HG03066 (cell line): ENCODE data around the gene RASL11A.
"Not testable (repeated sequence)": the region's sequence is repeated elsewhere in the genome, so short reads cannot be mapped to it uniquely, and the experiment has no call there.

Experiments used
- ATAC-seq: cut with Tn5 transposase; IDR thresholded peaks from one replicate; pipeline ENCODE4 v1.9.1; 2021; ENCODE audit warnings: low read depth; ENCODE audit not compliant: unreplicated experiment

RASL11A gene

DNA sequence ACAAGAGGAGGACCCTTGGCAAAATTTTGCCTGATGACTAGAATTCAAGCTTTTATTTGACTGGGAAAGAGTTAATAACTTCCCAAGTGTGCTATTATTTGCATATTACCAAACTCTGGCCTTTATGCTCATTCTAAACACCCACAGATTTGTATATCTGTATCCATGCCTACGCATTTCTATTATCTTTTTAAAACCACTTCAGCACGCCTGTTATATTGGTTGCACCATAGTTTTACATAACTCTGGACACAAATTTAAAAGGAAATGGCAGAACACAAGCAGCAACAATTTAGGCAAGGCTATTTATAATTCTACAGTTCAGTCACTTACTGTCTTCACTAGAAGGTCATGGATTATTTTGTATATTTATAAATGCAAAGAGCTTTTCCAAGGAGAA, 3.7 kb upstream of the RASL11A start:
- ATAC-seq = no peak

DNA sequence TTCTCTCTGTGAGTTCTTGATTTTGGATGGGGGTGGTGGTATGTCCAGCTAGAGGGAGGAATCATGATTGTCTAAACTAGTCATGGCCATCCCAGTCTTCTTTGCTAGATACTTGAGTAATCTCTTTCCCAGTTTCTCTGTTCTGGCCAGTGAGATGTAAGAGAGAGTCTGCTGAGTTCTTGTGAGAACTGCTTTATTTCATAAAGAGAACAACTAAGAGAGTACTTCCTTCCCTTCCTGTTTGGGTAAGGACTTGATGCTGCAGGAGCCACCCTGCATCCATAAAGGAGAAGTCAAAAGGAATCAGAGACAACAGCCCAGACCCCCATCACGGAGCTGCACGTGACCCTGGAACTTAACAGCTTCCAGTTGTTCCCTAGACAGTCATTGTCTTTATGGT, 3.0 kb upstream of the RASL11A start:
- ATAC-seq = no peak

DNA sequence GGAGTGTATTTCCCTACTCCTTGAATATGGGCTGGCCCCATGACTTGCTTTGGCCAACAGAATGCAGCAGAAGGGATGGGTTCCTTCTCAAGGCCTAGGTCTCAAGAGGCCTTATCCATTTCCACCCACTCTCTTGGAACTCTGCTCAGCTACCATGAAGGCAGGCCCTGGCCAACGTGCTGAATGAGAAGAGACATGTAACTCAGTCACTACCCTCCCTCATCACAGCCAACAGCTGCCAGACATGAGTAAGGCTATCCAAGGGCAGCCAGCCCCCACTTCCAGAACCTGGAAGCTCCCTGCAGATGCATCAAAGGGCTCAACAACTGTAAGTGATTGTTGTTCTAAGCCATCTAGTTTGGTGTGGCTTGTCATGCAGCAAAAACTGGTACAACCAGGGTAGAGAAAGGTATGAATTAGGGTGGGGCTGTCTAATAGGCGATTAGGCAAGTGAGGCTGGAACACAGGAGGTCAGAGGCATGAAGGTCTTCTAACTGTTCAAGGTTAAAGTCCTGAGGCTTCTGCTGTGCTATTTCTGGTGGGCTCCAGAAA, 1.4 kb upstream of the RASL11A start:
- ATAC-seq = no peak

DNA sequence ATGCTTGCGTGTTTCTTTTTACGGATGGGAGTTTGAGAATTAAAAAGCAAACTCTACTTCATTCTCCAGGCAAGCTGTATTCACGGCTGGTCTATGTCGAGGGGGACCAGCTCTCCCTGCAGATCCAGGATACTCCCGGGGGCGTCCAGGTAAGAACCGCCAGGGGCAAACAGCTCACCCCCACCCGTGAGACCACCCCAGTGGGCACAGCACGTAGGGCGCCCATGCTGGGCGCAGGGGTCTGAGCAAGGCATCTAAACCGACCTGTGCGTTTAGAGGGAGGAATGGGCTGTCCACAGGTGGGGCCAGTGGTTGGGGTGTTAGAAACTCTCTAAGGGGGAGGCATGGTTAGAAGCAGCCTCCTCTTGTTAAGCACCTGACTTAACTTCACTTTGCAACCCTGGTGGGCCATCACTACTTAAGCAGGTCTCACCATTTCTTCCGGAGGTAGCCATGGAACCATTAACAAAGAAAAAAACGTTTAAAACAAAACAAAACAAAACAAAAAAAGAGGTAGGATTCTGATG, 1.0 kb downstream of the RASL11A start:
- no peak for ATAC-seq

DNA sequence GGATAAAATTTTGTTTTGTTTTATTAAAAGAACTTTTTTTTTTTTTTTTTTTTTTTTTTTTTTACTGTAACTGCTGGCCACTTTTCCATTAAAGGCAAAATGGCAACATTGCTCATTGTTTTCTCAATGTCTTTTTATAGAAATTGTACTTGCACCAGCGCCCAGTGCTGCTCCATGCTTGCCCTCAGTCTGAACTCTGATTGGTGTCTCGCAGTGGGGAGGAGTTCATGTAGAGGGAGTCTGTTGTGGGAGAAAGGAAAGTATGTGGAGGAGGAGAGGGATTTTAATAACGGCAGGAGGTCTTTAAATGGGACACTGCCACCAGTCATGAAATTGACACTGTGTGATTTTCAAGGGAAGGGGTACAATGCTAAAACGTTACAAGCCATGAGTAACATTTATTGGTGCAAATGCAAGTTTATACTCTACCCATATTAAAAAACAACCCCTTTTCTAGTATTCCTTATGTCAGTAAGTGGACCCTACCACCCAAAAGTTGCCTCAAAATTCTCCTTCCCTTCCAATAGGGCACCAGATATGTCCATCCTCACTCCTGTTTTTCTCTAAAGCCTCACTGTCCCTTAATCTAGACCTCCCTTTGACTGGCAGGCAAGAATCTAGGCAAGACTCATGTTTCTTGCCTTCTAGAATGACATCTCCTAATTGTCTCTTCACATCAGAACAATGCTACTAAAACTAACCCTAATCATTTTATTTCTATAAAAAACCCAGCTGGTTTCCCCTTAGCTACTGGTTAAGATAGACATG, 3.2 kb downstream of the RASL11A start:
- no peak for ATAC-seq

DNA sequence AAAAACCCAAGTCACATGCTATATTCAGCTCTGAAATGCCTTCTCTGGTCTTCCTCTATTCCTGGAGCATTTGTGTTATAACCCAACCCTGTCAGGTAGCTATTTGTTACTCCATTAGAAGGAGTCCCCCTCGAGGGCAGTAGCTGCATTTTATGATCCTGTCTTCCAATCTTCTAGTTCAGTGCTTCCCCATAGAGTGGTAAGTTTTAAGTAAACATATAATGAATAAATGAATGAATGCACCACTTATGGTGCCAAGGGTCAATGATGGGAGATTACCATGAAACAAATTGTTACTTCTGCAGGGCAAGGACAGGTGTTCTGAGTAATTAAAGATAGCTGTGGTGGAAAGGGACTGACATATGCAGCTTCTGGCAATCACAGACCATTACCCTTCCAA, 4.0 kb downstream of the RASL11A start:
- no peak for ATAC-seq

DNA sequence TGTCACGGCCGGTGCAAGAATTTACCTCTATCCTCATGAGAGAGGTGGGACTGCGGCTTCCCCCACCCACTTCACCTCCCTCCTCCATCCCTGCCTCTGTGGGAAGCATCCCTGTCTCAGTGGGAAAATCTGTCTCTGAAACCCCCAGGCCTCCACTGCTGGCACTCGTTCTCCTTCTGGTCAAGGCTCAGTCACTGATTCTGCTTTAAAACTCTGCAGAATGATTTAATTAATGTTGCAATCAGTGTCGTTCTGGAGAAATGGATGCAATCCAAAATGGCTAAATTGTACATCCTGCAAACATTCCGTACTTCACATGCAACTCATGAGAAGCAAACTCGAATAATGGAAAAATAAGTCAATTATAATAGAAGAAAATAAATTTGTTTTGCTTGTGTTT, 5.6 kb downstream of the RASL11A start:
- no peak for ATAC-seq

DNA sequence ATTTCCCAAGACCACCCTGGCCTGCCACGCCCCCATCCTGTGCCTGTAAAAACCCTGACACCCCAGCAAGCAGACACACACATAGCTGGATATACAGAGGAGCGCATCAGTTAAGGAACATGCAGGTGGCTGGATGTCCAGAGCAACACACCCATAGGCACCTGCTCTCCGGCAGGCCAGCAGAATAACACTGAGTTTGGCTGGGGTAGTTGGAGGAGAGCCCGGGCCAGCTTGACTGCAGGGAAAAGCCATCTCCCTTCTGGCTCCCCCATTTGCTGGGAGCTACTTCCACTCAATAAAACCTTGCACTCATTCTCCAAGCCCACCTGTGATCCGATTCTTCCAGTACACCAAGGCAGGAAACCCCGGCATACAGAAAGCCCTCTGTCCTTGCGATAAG, 8.9 kb downstream of the RASL11A start:
- no peak for ATAC-seq

DNA sequence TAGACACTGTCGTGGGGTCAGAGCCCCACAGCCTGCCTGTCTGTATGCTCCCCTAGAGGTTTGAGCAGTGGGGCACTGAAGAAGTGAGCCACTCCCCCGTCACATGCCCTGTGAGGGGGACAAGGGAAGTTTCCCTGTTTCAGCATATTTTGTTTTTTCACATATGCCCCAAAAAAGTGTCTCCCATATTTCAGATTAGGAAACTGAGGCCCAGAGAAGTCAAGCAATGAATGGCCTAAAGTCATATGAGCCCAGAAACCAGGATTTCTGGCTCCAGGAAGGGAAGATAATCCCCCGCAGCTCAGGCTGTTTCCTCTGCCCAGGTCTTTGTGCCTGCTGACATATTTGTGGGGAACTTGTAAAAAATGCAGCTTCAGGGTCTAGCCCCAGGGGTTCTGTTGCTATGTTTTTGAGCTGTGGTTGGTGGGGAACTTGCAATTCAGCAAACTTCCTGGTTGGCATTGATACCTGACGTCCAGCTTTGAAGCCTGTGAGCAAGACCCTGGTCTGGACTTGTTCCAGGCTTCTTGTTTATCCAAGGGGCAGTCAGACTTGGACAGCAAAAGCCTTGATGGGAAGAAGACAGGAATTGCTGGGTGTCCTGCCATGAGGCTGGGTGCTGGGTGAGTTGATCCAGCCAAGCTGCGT, 9.5 kb downstream of the RASL11A start:
- ATAC-seq = no peak

DNA sequence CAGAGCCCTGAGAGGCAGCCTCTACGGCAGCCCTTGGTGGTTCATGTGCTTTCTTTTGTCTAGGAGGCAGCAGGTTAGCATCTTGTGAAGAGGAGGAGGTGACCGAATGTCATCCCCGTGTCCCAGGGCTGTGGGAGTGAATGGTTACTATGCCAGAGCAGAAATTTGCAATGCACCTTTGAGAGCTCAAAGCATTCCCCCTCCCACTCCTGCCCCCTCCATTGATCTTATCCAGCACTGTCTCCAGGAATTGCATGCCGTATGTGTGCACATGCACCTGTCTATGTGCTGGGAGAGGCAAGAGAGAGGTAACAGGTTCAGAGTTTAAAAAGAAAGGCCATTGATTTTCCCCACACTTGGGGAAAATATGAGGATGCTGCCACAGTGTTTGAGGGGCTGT, 10.2 kb downstream of the RASL11A start:
- ATAC-seq = no peak

DNA sequence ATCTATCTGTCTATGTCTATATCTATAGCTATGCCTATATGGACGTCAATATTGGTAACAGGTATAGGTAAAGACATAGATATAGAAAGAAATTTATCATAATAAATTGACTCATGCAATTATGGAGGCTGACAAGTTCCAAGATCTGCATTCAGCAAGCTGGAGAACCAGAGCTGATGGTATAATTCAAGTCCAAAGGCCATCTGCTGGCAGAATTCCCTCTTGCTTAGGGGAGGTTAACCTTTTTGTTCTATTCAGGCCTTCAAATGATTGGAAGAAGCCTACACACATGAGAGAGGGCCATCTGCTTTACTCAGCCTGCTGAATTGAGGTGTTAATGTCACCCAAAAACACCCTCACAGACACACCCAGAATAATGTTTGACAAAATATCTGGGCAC, 10.8 kb downstream of the RASL11A start:
- no peak for ATAC-seq

DNA sequence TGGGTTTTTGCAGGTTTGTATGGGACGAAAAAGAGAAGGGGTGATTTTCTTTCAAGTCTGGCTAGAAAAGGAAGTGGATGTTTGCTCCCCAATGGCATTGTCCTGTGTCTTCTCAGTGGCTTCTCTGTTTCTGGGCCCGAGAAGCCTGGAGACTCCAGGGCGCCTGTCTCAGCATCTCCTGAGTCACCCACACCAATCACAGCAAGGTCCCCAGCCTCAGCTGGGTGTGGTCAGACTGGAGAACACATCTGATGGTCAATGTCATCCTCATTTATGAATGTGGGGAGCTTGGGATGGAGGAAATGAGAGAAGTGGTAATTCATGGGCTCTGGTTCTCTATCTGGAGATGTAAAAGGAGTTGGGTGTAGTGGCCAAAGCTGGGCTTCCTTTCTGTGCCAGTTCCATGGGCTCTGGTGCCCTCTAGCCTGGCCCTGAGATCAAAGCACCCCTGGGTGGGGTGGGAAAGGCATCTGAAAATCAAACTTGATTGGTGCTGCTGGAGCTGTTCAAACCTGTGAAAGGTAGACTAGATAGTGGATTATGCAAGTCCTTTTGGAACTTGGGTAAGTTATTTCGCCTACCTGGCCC, 13.4 kb downstream of the RASL11A start:
- no peak for ATAC-seq

DNA sequence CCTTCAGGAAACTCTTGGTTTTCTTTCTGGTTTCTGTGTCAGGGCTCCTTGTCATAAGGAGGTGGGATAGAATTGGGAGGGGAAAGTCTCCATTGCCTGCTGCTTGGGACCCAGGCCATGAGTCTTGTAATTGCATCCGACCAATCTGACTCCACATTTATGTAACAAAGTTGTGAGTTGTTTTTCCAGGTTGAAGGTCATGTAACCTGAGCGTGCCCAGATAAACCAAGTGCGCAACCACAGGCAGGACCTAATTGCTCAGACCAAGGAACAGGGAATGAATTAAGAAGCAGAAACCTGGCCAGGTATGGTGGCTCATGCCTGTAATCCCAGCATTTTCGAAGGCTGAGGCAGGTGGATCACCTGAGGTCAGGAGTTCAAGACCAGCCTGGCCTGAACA, 17.8 kb downstream of the RASL11A start:
- no peak for ATAC-seq

DNA sequence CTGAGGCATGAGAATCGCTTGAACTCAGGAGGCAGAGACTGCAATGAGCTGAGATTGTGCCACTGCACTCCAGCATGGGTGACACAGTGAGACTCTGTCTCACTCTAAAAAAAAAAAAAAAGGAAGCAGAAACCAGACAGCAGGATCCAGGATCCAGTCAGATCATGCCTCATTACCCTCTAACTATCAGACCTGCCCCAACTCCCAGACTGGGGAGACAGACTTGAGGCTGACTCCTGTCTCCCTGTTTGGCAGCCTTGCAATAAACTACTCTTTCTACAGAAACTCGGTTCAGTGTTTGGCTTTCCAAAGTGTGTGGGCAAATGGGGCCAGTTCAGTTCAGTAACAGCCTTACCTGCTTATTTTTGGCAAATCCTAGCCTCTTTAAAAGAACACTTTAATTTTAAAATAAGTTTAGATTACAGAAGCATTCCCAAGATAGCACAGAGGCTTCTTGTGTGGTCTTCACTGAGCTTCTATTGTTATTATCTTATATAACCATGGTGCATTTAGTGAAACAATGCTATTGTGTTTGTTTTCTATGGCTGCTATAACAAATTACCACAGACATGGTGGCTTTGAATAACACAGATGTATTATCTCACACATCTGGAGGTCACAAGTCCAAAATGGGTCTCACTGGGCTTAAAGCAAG, 18.5 kb downstream of the RASL11A start:
- ATAC-seq = no peak

DNA sequence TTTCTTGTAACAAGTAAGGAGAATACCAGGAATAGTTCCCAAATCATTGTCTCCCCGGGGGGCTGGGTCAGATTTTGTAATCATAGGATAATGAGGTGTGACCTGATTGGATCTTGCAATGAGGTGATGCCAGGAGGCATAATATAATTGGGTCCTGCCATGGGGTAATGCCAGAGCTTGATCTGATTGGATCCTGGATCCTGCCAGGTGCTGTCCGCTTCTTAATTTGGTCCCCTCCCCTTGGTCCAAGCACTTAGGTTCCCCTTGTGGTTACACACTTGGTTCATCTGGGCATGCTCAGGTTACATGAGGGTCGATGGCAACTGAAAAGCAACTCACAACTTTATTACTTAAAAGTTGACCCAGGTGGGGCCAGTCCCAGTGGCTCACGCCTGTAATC, 20.1 kb downstream of the RASL11A start:
- no peak for ATAC-seq

DNA sequence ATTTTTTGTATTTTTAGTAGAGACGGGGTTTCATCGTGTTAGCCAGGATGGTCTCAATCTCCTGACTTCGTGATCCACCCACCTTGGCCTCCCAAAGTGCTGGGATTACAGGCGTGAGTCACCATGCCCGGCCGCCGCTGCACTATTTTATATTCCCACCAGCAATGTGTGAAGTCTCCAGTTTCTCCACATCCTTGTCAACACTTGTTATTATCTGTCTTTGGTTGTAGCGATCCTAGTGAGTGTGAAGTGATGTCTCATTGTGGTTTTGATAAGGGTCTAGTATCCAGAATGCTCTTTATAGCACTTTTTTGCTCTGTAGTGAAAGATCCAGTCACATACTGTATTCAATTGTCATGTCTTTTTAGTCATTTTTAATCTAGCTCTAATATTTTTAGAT, 21.3 kb downstream of the RASL11A start:
- not testable (repeated sequence) for ATAC-seq

DNA sequence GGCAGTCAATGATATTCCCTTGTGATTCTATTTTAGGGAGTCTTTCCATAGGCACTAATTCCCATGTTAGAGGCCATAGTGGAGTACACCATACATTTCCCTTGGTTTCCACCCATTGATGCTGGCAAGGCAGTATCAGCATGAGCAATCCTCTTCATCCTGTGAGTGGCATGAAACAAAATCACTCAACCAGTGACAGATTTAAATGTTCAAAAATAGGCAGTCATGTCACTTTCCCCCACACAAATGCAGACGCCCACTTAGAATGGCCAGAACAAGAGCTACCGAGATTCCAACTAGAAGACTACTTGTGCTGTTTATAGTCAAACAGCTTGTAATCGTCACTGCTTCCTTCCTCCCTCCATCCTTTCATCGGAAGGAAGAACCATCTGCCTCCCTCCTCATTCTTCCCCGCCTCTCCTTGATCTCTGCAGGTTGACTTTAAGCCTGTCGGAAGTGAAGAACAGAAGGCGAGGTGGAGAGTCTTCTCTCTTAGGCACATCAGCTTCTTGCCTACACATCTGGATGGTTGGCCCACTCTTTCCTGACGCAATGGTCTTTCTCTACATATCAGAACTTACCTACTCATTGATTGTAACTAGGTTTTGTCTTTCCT, 22.6 kb downstream of the RASL11A start:
- ATAC-seq = no peak

DNA sequence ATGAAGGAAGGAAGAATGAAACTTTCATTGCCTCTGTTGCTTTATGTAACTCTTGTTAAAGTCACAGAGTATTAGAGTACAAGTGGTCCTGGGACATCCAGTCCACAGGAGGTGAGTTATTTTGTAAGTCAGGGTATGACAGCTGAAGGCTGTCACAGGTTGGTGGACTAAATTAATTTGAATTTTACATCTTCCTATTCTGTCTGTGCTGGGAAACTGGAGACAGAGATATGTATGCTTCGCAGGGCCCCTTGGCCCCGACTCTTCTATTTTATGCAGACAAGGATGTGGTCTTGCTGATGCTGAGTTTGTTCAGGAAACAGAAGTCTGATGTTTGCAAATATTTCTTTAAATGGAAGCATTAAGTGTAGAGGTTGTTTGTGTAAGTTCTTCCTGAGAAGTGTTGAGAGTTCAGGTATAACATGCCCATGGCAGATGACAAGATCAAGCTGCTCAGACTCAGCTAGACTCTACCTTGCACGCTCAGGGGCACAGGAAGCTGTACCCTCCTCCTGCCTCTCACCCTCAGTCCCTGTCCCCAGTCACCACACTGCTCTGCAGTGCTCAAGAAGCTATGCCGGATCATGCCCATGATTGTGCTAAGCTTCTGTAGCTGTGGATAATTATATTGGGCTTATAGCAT, 23.4 kb downstream of the RASL11A start:
- no peak for ATAC-seq

DNA sequence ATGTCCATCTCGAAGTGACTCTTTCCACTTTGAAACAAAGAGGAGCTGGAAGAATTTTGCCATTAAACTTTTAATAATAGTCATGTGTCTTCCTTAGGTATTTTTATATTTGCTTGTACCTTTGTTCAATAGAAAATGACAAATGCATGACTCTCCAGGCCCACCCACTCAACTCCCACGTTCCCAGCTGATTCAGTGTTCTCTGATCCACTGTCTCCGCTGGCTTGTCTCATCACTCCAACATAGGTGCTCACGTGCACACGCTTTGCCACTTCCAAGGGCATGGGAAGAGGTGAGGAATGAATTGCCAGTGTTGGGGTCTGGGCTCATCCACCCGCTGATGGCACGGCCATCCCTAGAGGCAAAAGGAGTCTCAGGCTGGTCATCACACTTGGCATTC, 24.5 kb downstream of the RASL11A start:
- ATAC-seq = no peak

DNA sequence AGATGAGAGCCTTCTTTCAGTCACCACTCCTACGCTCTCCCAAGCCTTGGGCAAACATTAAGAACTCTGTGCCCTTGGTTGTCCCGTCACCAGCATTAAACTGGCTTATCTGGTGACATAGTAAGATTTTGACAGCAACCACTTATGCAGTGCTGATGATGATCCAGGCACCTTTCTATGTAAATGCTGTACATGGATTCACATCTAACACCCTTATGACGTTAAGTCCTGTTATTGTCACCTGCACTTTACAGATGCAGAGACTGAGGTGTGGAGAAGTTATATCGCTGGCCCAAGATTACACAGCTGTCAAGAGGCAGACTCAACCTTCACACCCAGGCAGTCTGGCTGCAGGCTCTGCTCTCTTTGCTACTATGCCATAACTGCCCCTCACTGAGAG, 25.0 kb downstream of the RASL11A start:
- ATAC-seq = no peak
